ENCODE data around the gene RRAGC. TPM values are rescaled to one million over a fixed set of nuclear protein-coding genes. Genes with fewer than 3 reads are reported as not detected.
A peak's percentile ranks its signal among the peaks of the same experiment; 100 is the strongest.

RRAGC gene
- total RNA-seq, 4 donors from 2014 or later = 7.2 to 29.5 (median 20.4) TPM

DNA sequence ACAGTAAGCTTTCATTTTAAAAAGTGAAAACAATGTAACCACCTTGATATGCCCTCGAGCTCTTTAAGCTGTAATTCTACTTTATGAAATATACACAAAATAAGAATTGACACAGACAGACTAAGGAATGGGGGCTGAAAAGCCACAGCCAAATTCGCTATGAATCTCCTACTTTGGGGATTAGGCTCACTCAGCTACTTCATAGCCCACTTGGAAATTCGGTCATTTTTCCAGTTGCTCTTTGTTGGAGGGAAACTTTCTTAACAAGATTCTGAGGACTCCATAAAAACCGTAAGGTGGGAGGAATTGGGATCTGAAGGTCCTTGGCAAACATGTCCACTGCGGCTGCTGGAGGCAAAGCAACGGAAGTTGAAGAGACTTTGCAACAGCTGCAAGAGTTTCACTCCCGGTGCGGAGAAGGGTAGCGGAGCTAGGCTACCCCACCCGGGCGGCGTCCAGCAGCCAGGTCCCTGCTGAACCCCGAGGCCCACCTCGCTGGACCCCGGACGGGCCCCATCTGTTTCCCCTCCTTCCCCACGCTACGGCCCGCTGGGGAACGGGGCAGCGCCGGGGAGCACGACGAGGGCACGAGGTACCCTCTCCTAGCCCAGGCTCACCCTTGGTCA lies 12.9 kb upstream of the RRAGC start:
- no peak for DNase-seq
- H3K27ac ChIP-seq = peak overlapping the region; percentile 47 to 64
- no peaks in the 10 kb centered on the region for H3K27me3 ChIP-seq
- no peaks in the 10 kb centered on the region for H3K4me1 ChIP-seq
- intact Hi-C loops (cut with DNase I; ENCODE audit: low total_unique reads) = no loop called here
- no peaks in the 10 kb centered on the region for H3K9me3 ChIP-seq
- TF ChIP-seq POLR2A (IDR thresholded peaks at IDR 0.05) = no peak
- TF ChIP-seq, protein P1, sequence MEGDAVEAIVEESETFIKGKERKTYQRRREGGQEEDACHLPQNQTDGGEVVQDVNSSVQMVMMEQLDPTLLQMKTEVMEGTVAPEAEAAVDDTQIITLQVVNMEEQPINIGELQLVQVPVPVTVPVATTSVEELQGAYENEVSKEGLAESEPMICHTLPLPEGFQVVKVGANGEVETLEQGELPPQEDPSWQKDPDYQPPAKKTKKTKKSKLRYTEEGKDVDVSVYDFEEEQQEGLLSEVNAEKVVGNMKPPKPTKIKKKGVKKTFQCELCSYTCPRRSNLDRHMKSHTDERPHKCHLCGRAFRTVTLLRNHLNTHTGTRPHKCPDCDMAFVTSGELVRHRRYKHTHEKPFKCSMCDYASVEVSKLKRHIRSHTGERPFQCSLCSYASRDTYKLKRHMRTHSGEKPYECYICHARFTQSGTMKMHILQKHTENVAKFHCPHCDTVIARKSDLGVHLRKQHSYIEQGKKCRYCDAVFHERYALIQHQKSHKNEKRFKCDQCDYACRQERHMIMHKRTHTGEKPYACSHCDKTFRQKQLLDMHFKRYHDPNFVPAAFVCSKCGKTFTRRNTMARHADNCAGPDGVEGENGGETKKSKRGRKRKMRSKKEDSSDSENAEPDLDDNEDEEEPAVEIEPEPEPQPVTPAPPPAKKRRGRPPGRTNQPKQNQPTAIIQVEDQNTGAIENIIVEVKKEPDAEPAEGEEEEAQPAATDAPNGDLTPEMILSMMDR (IDR thresholded peaks at IDR 0.05) = no peak
- no peaks in the 10 kb centered on the region for H3K36me3 ChIP-seq
- peak overlapping the region; percentile 76 to 87 for H3K4me3 ChIP-seq

DNA sequence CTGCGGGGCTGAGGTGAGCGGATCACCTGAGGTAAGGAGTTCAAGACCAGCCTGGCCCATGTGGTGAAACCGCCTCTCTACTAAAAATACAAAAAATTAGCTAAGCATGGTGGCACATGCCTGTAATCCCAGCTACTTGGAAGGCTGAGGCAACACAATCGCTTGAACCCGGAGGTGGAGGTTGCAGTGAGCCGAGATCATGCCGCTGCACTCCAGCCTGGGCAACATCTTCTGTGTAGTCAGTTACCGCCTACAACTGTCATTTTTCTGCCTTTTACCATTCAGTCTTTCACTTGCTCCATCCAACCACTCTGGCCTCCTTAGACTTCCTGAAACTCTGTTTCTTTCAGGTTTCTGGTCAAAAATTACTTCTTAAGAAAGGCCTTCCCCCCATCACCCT lies 11.4 kb upstream of the RRAGC start:
- Histone ChIP-seq H3K4me3 (no peak overlapping the region), H3K27me3 (no peaks in the 10 kb centered on the region), H3K4me1 (no peaks in the 10 kb centered on the region), H3K36me3 (no peaks in the 10 kb centered on the region), H3K27ac (no peak overlapping the region), H3K9me3 (no peaks in the 10 kb centered on the region)
- TF ChIP-seq, protein P1 (IDR thresholded peaks at IDR 0.05) = no peak
- no peak for TF ChIP-seq POLR2A (IDR thresholded peaks at IDR 0.05)
- intact Hi-C loops (cut with DNase I; ENCODE audit: low total_unique reads) = no loop called here
- DNase-seq = no peak

DNA sequence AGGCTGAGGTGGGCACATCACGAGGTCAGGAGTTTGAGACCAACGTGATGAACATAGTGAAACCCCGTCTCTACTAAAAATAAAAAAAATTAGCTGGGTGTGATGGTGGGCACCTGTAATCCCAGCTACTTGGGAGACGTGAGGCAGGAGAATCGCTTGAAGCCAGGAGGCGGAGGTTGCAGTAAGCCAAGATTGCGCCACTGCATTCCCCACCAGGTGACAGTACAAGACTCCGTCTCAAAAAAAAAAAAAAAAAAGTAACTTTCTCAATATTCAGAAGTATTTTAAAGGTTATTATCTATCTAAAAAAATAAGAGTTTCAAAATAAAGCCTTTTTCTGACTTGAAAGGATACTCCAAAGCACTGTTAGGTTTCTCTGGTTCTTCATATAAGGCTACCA lies 7.6 kb upstream of the RRAGC start:
- Histone ChIP-seq H3K4me3 (no peak overlapping the region), H3K27ac (no peak overlapping the region), H3K4me1 (no peaks in the 10 kb centered on the region), H3K9me3 (no peaks in the 10 kb centered on the region), H3K27me3 (no peaks in the 10 kb centered on the region), H3K36me3 (no peaks in the 10 kb centered on the region)
- no peak for TF ChIP-seq POLR2A (IDR thresholded peaks at IDR 0.05)
- TF ChIP-seq, protein P1 (IDR thresholded peaks at IDR 0.05) = no peak
- intact Hi-C loops (cut with DNase I; ENCODE audit: low total_unique reads) = no loop called here
- no peak for DNase-seq

DNA sequence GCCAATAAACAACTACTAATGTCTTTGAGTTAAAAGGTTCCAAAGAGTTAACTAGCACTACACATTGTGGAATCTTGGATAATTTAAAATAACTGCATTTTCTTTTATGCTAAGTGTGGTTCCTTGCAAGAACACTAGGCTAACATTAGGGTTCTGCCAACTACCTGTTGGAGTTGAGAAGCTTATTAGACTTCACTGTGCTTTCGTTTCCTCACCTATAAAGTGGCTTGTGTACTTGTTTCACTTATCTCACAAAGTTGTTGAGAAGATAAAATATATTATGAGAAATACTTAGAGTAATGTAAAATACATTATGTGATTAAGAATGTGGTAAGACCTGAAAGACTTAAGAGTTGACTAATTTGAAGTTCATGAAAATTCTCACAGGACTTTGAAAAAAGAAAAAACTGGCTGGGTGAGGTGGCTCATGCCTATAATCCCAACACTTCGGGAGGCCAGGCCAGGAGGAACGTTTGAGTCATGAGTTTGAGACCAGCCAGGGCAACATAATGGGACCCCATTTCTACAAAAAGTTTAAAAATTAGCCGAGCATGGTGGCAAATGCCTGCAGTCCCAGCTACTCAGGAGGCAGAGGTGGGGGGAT lies 5.6 kb upstream of the RRAGC start:
- DNase-seq = no peak
- no peak overlapping the region for H3K27ac ChIP-seq
- TF ChIP-seq, protein P1 (IDR thresholded peaks at IDR 0.05) = no peak
- no peak for TF ChIP-seq POLR2A (IDR thresholded peaks at IDR 0.05)
- H3K4me3 ChIP-seq = no peak overlapping the region
- intact Hi-C loops (cut with DNase I; ENCODE audit: low total_unique reads) = no loop called here
- H3K27me3 ChIP-seq = no peaks in the 10 kb centered on the region
- no peaks in the 10 kb centered on the region for H3K36me3 ChIP-seq
- H3K4me1 ChIP-seq = no peaks in the 10 kb centered on the region
- H3K9me3 ChIP-seq = no peaks in the 10 kb centered on the region

DNA sequence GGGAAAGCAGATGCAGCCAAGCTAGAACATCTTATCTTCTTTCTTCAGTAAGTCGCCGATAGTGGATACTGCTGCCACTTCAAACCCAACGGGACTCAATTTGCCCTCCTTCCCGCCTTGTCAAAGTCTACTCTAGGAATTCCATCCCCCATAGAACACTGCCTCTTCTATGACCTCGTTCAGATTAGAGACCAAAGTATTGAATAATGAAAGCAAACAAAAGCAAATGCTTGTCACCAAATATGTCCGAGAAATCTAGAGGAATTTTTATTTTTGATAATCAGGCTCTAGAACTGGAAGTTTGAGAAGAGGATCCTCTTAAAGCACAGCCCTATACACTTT lies 853 bp upstream of the RRAGC start:
- peaks cover 0 to 4% of the 10 kb centered on the region in 2 donors for H3K4me1 ChIP-seq
- TF ChIP-seq POLR2A (IDR thresholded peaks at IDR 0.05) = no peak
- TF ChIP-seq, protein P1 (IDR thresholded peaks at IDR 0.05) = no peak
- no peaks in the 10 kb centered on the region for H3K9me3 ChIP-seq
- intact Hi-C loops (cut with DNase I; ENCODE audit: low total_unique reads) = no loop called here
- H3K36me3 ChIP-seq = no peaks in the 10 kb centered on the region
- peak overlapping the region; percentile 87 to 99 for H3K4me3 ChIP-seq
- peak overlapping the region; percentile 81 to 83 for H3K27ac ChIP-seq
- no peaks in the 10 kb centered on the region for H3K27me3 ChIP-seq
- DNase-seq = no peak

Data from uterus (tissue), 4 donors.